T1000 (cell line): Measurements from ENCODE around the gene RALGPS2.
"Not testable (repeated sequence)": the region's sequence is repeated elsewhere in the genome, so short reads cannot be mapped to it uniquely, and the experiment has no call there.

ENCODE experiments used
- DNase-seq: peaks from one replicate; lab custom pipeline; 2025; ENCODE audit warnings: mixed read lengths; lab: John Stamatoyannopoulos, UW

The RALGPS2 gene

GRCh38 chr1:178942285-178943198 is 217.5 kb downstream of the RALGPS2 start:
- DNase-seq: no peak

- DNase-seq: no peak
Observed at GRCh38 chr1:178944729-178945128, 219.7 kb downstream of the RALGPS2 start.

- DNase-seq: no peak
Observed at GRCh38 chr1:178945763-178946266, 220.8 kb downstream of the RALGPS2 start.

- DNase-seq: no peak
Observed at GRCh38 chr1:178946416-178946815, 221.4 kb downstream of the RALGPS2 start.

GRCh38 chr1:178946855-178947676 is 222.0 kb downstream of the RALGPS2 start:
- no peak for DNase-seq

GRCh38 chr1:178947677-178947981 is 222.6 kb downstream of the RALGPS2 start:
- no peak for DNase-seq

- no peak for DNase-seq
Observed at GRCh38 chr1:178948676-178949075, 223.6 kb downstream of the RALGPS2 start.

- not testable (repeated sequence) for DNase-seq
Observed at GRCh38 chr1:178949866-178950265, 224.8 kb downstream of the RALGPS2 start.

GRCh38 chr1:178951600-178951999 is 226.6 kb downstream of the RALGPS2 start:
- DNase-seq: no peak

GRCh38 chr1:178953034-178953433 is 228.0 kb downstream of the RALGPS2 start:
- no peak for DNase-seq

GRCh38 chr1:178953538-178954324 is 228.7 kb downstream of the RALGPS2 start:
- DNase-seq: no peak

- no peak for DNase-seq
Observed at GRCh38 chr1:178954325-178954690, 229.3 kb downstream of the RALGPS2 start.

- DNase-seq: no peak
Observed at GRCh38 chr1:178954937-178955336, 229.9 kb downstream of the RALGPS2 start.

GRCh38 chr1:178955391-178955954 is 230.4 kb downstream of the RALGPS2 start:
- DNase-seq: no peak

GRCh38 chr1:178958491-178958890 is 233.4 kb downstream of the RALGPS2 start:
- DNase-seq: no peak

- DNase-seq: no peak
Observed at GRCh38 chr1:178959543-178960460, 234.8 kb downstream of the RALGPS2 start.

- DNase-seq: no peak
Observed at GRCh38 chr1:178960482-178961240, 235.6 kb downstream of the RALGPS2 start.

GRCh38 chr1:178961331-178961730 is 236.3 kb downstream of the RALGPS2 start:
- DNase-seq: no peak

GRCh38 chr1:178961868-178962267 is 236.8 kb downstream of the RALGPS2 start:
- no peak for DNase-seq
